Spleen (tissue), 11 donors: ENCODE measurements around the gene RNF225. TPM values are rescaled to one million over a fixed set of nuclear protein-coding genes. Genes with fewer than 3 reads are reported as not detected.

Source experiments
- DNase-seq: peaks from one replicate; pipeline ENCODE4 v3.0.0-alpha.2; 2020
- H3K27ac ChIP-seq, 8 donors: fragments of 200-600 bp; sonication (generic) in 7 of 8; 1 replicate in 4 of 8; 2 replicates in 4 of 8; pipeline versions ENCODE4 v1.5.0 to v1.8.0; 2016 to 2021; ENCODE audit warnings: inconsistent platforms in 4 of 8, mild to moderate bottlenecking in 4 of 8, moderate library complexity in 1 of 8
- H3K27me3 ChIP-seq, 7 donors: fragments of 200-600 bp; sonication (generic) in 6 of 7; replicated peaks in 1 of 7; 1 replicate in 4 of 7; 2 replicates in 3 of 7; pipeline versions ENCODE4 v1.5.0 to v1.8.0; 2016 to 2021; ENCODE audit warnings: inconsistent platforms in 3 of 7, mild to moderate bottlenecking in 1 of 7
- H3K36me3 ChIP-seq, 6 donors: fragments of 200-600 bp; sonication (generic) in 5 of 6; 1 replicate in 4 of 6; 2 replicates in 2 of 6; pipeline versions ENCODE4 v1.5.0 to v1.8.0; 2016 to 2021; ENCODE audit warnings: inconsistent platforms in 2 of 6
- H3K4me1 ChIP-seq, 6 donors: fragments of 200-600 bp; sonication (generic) in 5 of 6; 1 replicate in 3 of 6; 2 replicates in 3 of 6; pipeline versions ENCODE4 v1.5.0 to v1.8.0; 2016 to 2021; ENCODE audit warnings: inconsistent platforms in 3 of 6
- H3K4me3 ChIP-seq, 8 donors: fragments of 200-600 bp; sonication (generic) in 7 of 8; 1 replicate in 4 of 8; 2 replicates in 4 of 8; pipeline versions ENCODE4 v1.5.0 to v1.8.0; 2016 to 2021; ENCODE audit warnings: inconsistent platforms in 4 of 8, mild to moderate bottlenecking in 4 of 8, moderate library complexity in 2 of 8
- H3K9me3 ChIP-seq, 8 donors: fragments of 200-600 bp; sonication (generic) in 7 of 8; 1 replicate in 4 of 8; 2 replicates in 4 of 8; pipeline versions ENCODE4 v1.5.0 to v1.8.0; 2016 to 2021; ENCODE audit warnings: inconsistent platforms in 4 of 8
- POLR2A ChIP-seq, 3 donors: fragments of 450-650 bp; IDR thresholded peaks; one replicate each; pipeline ENCODE4 v1.5.1; 2017; ENCODE audit warnings: antibody characterized with exemption in 3 of 3, mild to moderate bottlenecking in 1 of 3
- POLR2AphosphoS5 ChIP-seq, 3 donors: sonication (generic); formaldehyde crosslinking; IDR thresholded peaks; one replicate each; pipeline ENCODE4 v1.5.1; 2017; ENCODE audit warnings: antibody characterized with exemption in 3 of 3
- WGBS, 5 donors: extraction: QIAGEN DNeasy Blood & Tissue Kit in 3 of 5; methylation state at CpG; one replicate each; pipeline versions ENCODE4 v1.1.5 to v1.1.7; 2013 to 2018; 5-methylcytosine and 5-hydroxymethylcytosine counted together
- intact Hi-C: fragments of 100-400 bp; cut with DNase I; formaldehyde crosslinking; loops from one replicate; pipeline ENCODE4 v1.15.0; 2023; ENCODE audit warnings: low total_unique reads
- polyA plus RNA-seq, 3 donors: library from polyadenylated mRNA; stranded (reverse); fragments of 200-250 nt; gene quantifications; one replicate each; pipeline ENCODE4 v1.2.1, GENCODE V29; 2013
- total RNA-seq, 7 donors: library from RNA; depleted of rRNA in 3 of 7; stranded (reverse); fragments of >200 nt in 3 of 7; fragmentation: NEBNext Ultra II Directional in 4 of 7; extraction: Animal tissue kit (Norgen Biotek cat#: 25700) in 4 of 7; gene quantifications; one replicate each; pipeline versions ENCODE4 v1.1.0 to v1.2.1, GENCODE V29; 2016 to 2021
- TF ChIP-seq, protein P1 (sequence below), 11 experiments: fragments of 200-600 bp in 7 of 11; fragments of 450-650 bp in 4 of 11; sonication (generic) in 4 of 11; IDR thresholded peaks in 8 of 11; conservative IDR thresholded peaks in 3 of 11; 1 replicate in 7 of 11; 2 replicates in 4 of 11; pipeline versions ENCODE4 v1.4.0 to v1.8.0; 2016 to 2021; ENCODE audit warnings: antibody characterized with exemption in 11 of 11, inconsistent platforms in 4 of 11, mild to moderate bottlenecking in 1 of 11
- donor health status: healthy with polysubstance abuse.
- donor health status: DM: no; HTN: no; CAD: no; lungs with moderate emphysema.
- donor health status: DM: no; HTN: no; CAD: no.
- donor health status: Bipolar disorder and iron deficiency.
- donor health status: healthy.
- donor health status: DM: no; HTN: no; CAD: no.
- donor health status: DM: yes; HTN: yes; CAD: no.

Gene RNF225
- total and polyA plus RNA-seq, 10 donors = not detected

- peaks cover 0 to 10% (median 0%) of the 10 kb centered on the region in 8 donors for H3K9me3 ChIP-seq
- peaks cover 0 to 58% (median 29%) of the 10 kb centered on the region in 6 donors for H3K36me3 ChIP-seq
- WGBS, 5 donors = 94 to 97% (median 96%) methylated on average over 7 of the region's 7 CpGs
- H3K27me3 ChIP-seq = no peaks in the 10 kb centered on the region
- H3K4me3 ChIP-seq = no peak overlapping the region
- H3K27ac ChIP-seq = no peak overlapping the region
- no peak for DNase-seq
- intact Hi-C loops = no loop called here
- TF ChIP-seq POLR2A (IDR thresholded peaks at IDR 0.05) (no peak), POLR2AphosphoS5 (IDR thresholded peaks at IDR 0.05) (no peak)
- TF ChIP-seq, protein P1, sequence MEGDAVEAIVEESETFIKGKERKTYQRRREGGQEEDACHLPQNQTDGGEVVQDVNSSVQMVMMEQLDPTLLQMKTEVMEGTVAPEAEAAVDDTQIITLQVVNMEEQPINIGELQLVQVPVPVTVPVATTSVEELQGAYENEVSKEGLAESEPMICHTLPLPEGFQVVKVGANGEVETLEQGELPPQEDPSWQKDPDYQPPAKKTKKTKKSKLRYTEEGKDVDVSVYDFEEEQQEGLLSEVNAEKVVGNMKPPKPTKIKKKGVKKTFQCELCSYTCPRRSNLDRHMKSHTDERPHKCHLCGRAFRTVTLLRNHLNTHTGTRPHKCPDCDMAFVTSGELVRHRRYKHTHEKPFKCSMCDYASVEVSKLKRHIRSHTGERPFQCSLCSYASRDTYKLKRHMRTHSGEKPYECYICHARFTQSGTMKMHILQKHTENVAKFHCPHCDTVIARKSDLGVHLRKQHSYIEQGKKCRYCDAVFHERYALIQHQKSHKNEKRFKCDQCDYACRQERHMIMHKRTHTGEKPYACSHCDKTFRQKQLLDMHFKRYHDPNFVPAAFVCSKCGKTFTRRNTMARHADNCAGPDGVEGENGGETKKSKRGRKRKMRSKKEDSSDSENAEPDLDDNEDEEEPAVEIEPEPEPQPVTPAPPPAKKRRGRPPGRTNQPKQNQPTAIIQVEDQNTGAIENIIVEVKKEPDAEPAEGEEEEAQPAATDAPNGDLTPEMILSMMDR (IDR thresholded peaks at IDR 0.05 in 8 of 11, conservative IDR thresholded peaks at IDR 0.05 in 3 of 11) = no peak
- no peaks in the 10 kb centered on the region for H3K4me1 ChIP-seq
These were observed 21.6 kb downstream of the RNF225 start for GRCh38 chr19:58417071-58417470.

- Histone ChIP-seq H3K27ac (no peak overlapping the region), H3K36me3 (peaks cover 2 to 34% (median 7%) of the 10 kb centered on the region in 6 donors), H3K4me1 (no peaks in the 10 kb centered on the region), H3K4me3 (no peak overlapping the region), H3K9me3 (peaks cover 38 to 95% (median 83%) of the 10 kb centered on the region in 8 donors), H3K27me3 (no peaks in the 10 kb centered on the region)
- DNase-seq = no peak
- TF ChIP-seq POLR2A (IDR thresholded peaks at IDR 0.05) = no peak
- TF ChIP-seq POLR2AphosphoS5 (IDR thresholded peaks at IDR 0.05) = no peak
- TF ChIP-seq, protein P1 (IDR thresholded peaks at IDR 0.05 in 8 of 11, conservative IDR thresholded peaks at IDR 0.05 in 3 of 11) = no peak
- intact Hi-C loops = no loop called here
- WGBS, 5 donors = 68 to 100% (median 95%) methylated on average over 1 of the region's 1 CpG
These were observed 33.2 kb downstream of the RNF225 start for GRCh38 chr19:58428617-58429016.

DNA sequence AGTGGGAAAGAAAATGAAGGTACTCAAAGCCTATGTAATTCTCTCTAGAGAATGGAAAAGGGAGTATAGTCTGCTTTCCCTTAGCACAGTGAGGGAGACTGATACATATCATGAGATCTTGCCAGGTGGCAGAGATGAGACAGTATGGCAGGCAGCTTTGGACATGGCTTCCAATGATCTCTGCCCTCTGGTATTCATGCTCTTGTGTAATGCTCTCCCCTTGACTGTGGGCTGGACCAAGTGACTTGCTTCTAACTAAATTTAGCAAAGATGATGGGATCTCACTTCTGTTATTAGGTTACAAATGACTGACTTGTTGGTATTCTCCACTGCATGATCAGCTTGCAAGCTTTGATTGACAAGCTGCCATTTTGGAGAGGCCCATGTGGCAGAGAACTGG, 34.3 kb downstream of the RNF225 start:
- no peak for DNase-seq
- Histone ChIP-seq H3K36me3 (peaks cover 13 to 46% (median 18%) of the 10 kb centered on the region in 6 donors), H3K4me3 (no peak overlapping the region), H3K27ac (no peak overlapping the region), H3K27me3 (no peaks in the 10 kb centered on the region), H3K9me3 (peaks cover 50 to 100% (median 92%) of the 10 kb centered on the region in 8 donors), H3K4me1 (no peaks in the 10 kb centered on the region)
- TF ChIP-seq POLR2AphosphoS5 (IDR thresholded peaks at IDR 0.05) (no peak), POLR2A (IDR thresholded peaks at IDR 0.05) (no peak)
- TF ChIP-seq, protein P1 (IDR thresholded peaks at IDR 0.05 in 8 of 11, conservative IDR thresholded peaks at IDR 0.05 in 3 of 11) = no peak
- intact Hi-C loops = no loop called here

- H3K27ac ChIP-seq = no peak overlapping the region
- no peak for DNase-seq
- 95 to 99% (median 96%) methylated on average over 2 of the region's 2 CpGs for WGBS, 5 donors
- peak overlapping the region in 1 of 8 donors; percentile 24 for H3K4me3 ChIP-seq
- peaks cover 3 to 7% (median 5%) of the 10 kb centered on the region in 6 donors for H3K4me1 ChIP-seq
- peaks cover 61 to 100% (median 100%) of the 10 kb centered on the region in 8 donors for H3K9me3 ChIP-seq
- H3K27me3 ChIP-seq = no peaks in the 10 kb centered on the region
- TF ChIP-seq, protein P1 (IDR thresholded peaks at IDR 0.05 in 8 of 11, conservative IDR thresholded peaks at IDR 0.05 in 3 of 11) = no peak
- no peak for TF ChIP-seq POLR2A (IDR thresholded peaks at IDR 0.05)
- TF ChIP-seq POLR2AphosphoS5 (IDR thresholded peaks at IDR 0.05) = no peak
- peaks cover 39 to 81% (median 46%) of the 10 kb centered on the region in 6 donors for H3K36me3 ChIP-seq
- intact Hi-C loops = no loop called here
These were observed 38.8 kb downstream of the RNF225 start for GRCh38 chr19:58434217-58434616.
